GM19455 (cell line): ENCODE data around the gene ANK3.

ENCODE experiments used
- ATAC-seq: cut with Tn5 transposase; IDR thresholded peaks from one replicate; pipeline ENCODE4 v1.9.1; 2021; ENCODE audit not compliant: unreplicated experiment

Gene ANK3

GRCh38 chr10:60188548-60188947, 201.1 kb downstream of the ANK3 start:
- no peak for ATAC-seq

GRCh38 chr10:60187691-60188090, 202.0 kb downstream of the ANK3 start:
- no peak for ATAC-seq

GRCh38 chr10:60186315-60187071, 203.2 kb downstream of the ANK3 start:
- no peak for ATAC-seq

GRCh38 chr10:60185421-60185820, 204.3 kb downstream of the ANK3 start:
- no peak for ATAC-seq

- ATAC-seq: no peak
Measured at GRCh38 chr10:60182691-60183090, 207.0 kb downstream of the ANK3 start.

- ATAC-seq: no peak
Measured at GRCh38 chr10:60176925-60177324, 212.8 kb downstream of the ANK3 start.

GRCh38 chr10:60175441-60175971, 214.2 kb downstream of the ANK3 start:
- no peak for ATAC-seq

- no peak for ATAC-seq
Measured at GRCh38 chr10:60172363-60172990, 217.2 kb downstream of the ANK3 start.

GRCh38 chr10:60171436-60172013, 218.2 kb downstream of the ANK3 start:
- no peak for ATAC-seq

GRCh38 chr10:60170250-60170649, 219.4 kb downstream of the ANK3 start:
- no peak for ATAC-seq

- no peak for ATAC-seq
Measured at GRCh38 chr10:60169111-60169510, 220.6 kb downstream of the ANK3 start.

- no peak for ATAC-seq
Measured at GRCh38 chr10:60167050-60167449, 222.6 kb downstream of the ANK3 start.

- no peak for ATAC-seq
Measured at GRCh38 chr10:60163786-60164185, 225.9 kb downstream of the ANK3 start.

GRCh38 chr10:60162631-60163030, 227.0 kb downstream of the ANK3 start:
- ATAC-seq: no peak

- ATAC-seq: no peak
Measured at GRCh38 chr10:60155943-60156683, 233.6 kb downstream of the ANK3 start.

GRCh38 chr10:60155099-60155877, 234.4 kb downstream of the ANK3 start:
- ATAC-seq: no peak

GRCh38 chr10:60149003-60149402, 240.7 kb downstream of the ANK3 start:
- no peak for ATAC-seq

GRCh38 chr10:60148266-60148840, 241.3 kb downstream of the ANK3 start:
- no peak for ATAC-seq

GRCh38 chr10:60147576-60148265, 242.0 kb downstream of the ANK3 start:
- no peak for ATAC-seq

GRCh38 chr10:60147025-60147424, 242.7 kb downstream of the ANK3 start:
- no peak for ATAC-seq
